ENCODE measurements around the gene FHOD3. TPM values are rescaled to one million over a fixed set of nuclear protein-coding genes. Genes with fewer than 3 reads are reported as not detected.

The FHOD3 gene
- total RNA-seq, 2 donors from 2014 or later, result not detected

- Mint-ChIP-seq H3K36me3 (no peaks in the 10 kb centered on the region), H3K27ac (no peak overlapping the region), H3K27me3 (peaks cover 11 to 12% of the 10 kb centered on the region in 2 donors), H3K4me3 (no peak overlapping the region), H3K4me1 (ENCODE audit: low read depth in 2 of 2) (no peaks in the 10 kb centered on the region), H3K9me3 (no peaks in the 10 kb centered on the region)
- DNase-seq (ENCODE audit: low spot score), result no peak
- no peak for ATAC-seq
Measured at GRCh38 chr18:36415171-36415570, 117.7 kb downstream of the FHOD3 start.

- Mint-ChIP-seq H3K4me1 (ENCODE audit: low read depth in 2 of 2) (no peaks in the 10 kb centered on the region), H3K36me3 (no peaks in the 10 kb centered on the region), H3K4me3 (no peak overlapping the region), H3K27ac (no peak overlapping the region), H3K9me3 (no peaks in the 10 kb centered on the region), H3K27me3 (peaks cover 11 to 12% of the 10 kb centered on the region in 2 donors)
- no peak for DNase-seq (ENCODE audit: low spot score)
- ATAC-seq, result no peak
Measured at GRCh38 chr18:36415625-36416024, 118.1 kb downstream of the FHOD3 start.

- Mint-ChIP-seq H3K27ac (no peak overlapping the region), H3K36me3 (no peaks in the 10 kb centered on the region), H3K9me3 (no peaks in the 10 kb centered on the region), H3K4me3 (no peak overlapping the region), H3K27me3 (peaks cover 16 to 17% of the 10 kb centered on the region in 2 donors), H3K4me1 (ENCODE audit: low read depth in 2 of 2) (no peaks in the 10 kb centered on the region)
- no peak for ATAC-seq
- DNase-seq (ENCODE audit: low spot score), result no peak
Measured at GRCh38 chr18:36419188-36419899, 121.8 kb downstream of the FHOD3 start.

- Mint-ChIP-seq H3K4me3 (no peak overlapping the region), H3K36me3 (no peaks in the 10 kb centered on the region), H3K4me1 (ENCODE audit: low read depth in 2 of 2) (no peaks in the 10 kb centered on the region), H3K27ac (no peak overlapping the region), H3K27me3 (peaks cover 17% of the 10 kb centered on the region in 2 donors), H3K9me3 (no peaks in the 10 kb centered on the region)
- DNase-seq (ENCODE audit: low spot score) (no peak), ATAC-seq (peak; percentile 50 to 62)
Measured at GRCh38 chr18:36419900-36420531, 122.5 kb downstream of the FHOD3 start.

- no peaks in the 10 kb centered on the region for H3K36me3 Mint-ChIP-seq
- DNase-seq (ENCODE audit: low spot score), result no peak
- H3K27ac Mint-ChIP-seq, result no peak overlapping the region
- H3K4me3 Mint-ChIP-seq, result no peak overlapping the region
- peaks cover 14 to 15% of the 10 kb centered on the region in 2 donors for H3K27me3 Mint-ChIP-seq
- H3K4me1 Mint-ChIP-seq (ENCODE audit: low read depth in 2 of 2), result no peaks in the 10 kb centered on the region
- H3K9me3 Mint-ChIP-seq, result no peaks in the 10 kb centered on the region
- ATAC-seq, result no peak
Measured at GRCh38 chr18:36420826-36421225, 123.3 kb downstream of the FHOD3 start.

- ATAC-seq (no peak), DNase-seq (ENCODE audit: low spot score) (no peak)
- H3K4me3 Mint-ChIP-seq, result no peak overlapping the region
- H3K9me3 Mint-ChIP-seq, result no peaks in the 10 kb centered on the region
- H3K27ac Mint-ChIP-seq, result no peak overlapping the region
- peaks cover 8 to 9% of the 10 kb centered on the region in 2 donors for H3K27me3 Mint-ChIP-seq
- no peaks in the 10 kb centered on the region for H3K36me3 Mint-ChIP-seq
- no peaks in the 10 kb centered on the region for H3K4me1 Mint-ChIP-seq (ENCODE audit: low read depth in 2 of 2)
Measured at GRCh38 chr18:36424741-36425142, 127.2 kb downstream of the FHOD3 start.

- DNase-seq (ENCODE audit: low spot score) (no peak), ATAC-seq (no peak)
- Mint-ChIP-seq H3K9me3 (no peaks in the 10 kb centered on the region), H3K4me1 (ENCODE audit: low read depth in 2 of 2) (no peaks in the 10 kb centered on the region), H3K36me3 (no peaks in the 10 kb centered on the region), H3K27ac (no peak overlapping the region), H3K4me3 (no peak overlapping the region), H3K27me3 (peaks cover 8 to 9% of the 10 kb centered on the region in 2 donors)
Measured at GRCh38 chr18:36427369-36427768, 129.9 kb downstream of the FHOD3 start.

- Mint-ChIP-seq H3K4me3 (no peak overlapping the region), H3K36me3 (no peaks in the 10 kb centered on the region), H3K4me1 (ENCODE audit: low read depth in 2 of 2) (no peaks in the 10 kb centered on the region), H3K9me3 (no peaks in the 10 kb centered on the region), H3K27me3 (peaks cover 8 to 9% of the 10 kb centered on the region in 2 donors), H3K27ac (no peak overlapping the region)
- no peak for DNase-seq (ENCODE audit: low spot score)
- no peak for ATAC-seq
Measured at GRCh38 chr18:36427831-36428230, 130.3 kb downstream of the FHOD3 start.

GRCh38 chr18:36428431-36429029, 131.0 kb downstream of the FHOD3 start:
- no peak for ATAC-seq
- no peaks in the 10 kb centered on the region for H3K4me1 Mint-ChIP-seq (ENCODE audit: low read depth in 2 of 2)
- peaks cover 8 to 9% of the 10 kb centered on the region in 2 donors for H3K27me3 Mint-ChIP-seq
- no peak overlapping the region for H3K4me3 Mint-ChIP-seq
- no peak overlapping the region for H3K27ac Mint-ChIP-seq
- no peak for DNase-seq (ENCODE audit: low spot score)
- no peaks in the 10 kb centered on the region for H3K9me3 Mint-ChIP-seq
- H3K36me3 Mint-ChIP-seq, result no peaks in the 10 kb centered on the region

- no peak for ATAC-seq
- Mint-ChIP-seq H3K27ac (no peak overlapping the region), H3K9me3 (no peaks in the 10 kb centered on the region), H3K27me3 (peaks cover 0 to 4% of the 10 kb centered on the region in 2 donors), H3K4me3 (no peak overlapping the region), H3K36me3 (no peaks in the 10 kb centered on the region), H3K4me1 (ENCODE audit: low read depth in 2 of 2) (no peaks in the 10 kb centered on the region)
- no peak for DNase-seq (ENCODE audit: low spot score)
Measured at GRCh38 chr18:36432880-36433555, 135.5 kb downstream of the FHOD3 start.

GRCh38 chr18:36436387-36436786, 138.9 kb downstream of the FHOD3 start:
- no peak overlapping the region for H3K4me3 Mint-ChIP-seq
- peaks cover 6 to 19% of the 10 kb centered on the region in 2 donors for H3K27me3 Mint-ChIP-seq
- H3K4me1 Mint-ChIP-seq (ENCODE audit: low read depth in 2 of 2), result no peaks in the 10 kb centered on the region
- H3K9me3 Mint-ChIP-seq, result no peaks in the 10 kb centered on the region
- DNase-seq (ENCODE audit: low spot score), result no peak
- ATAC-seq, result no peak
- no peak overlapping the region for H3K27ac Mint-ChIP-seq
- H3K36me3 Mint-ChIP-seq, result no peaks in the 10 kb centered on the region

- DNase-seq (ENCODE audit: low spot score) (no peak), ATAC-seq (no peak)
- Mint-ChIP-seq H3K9me3 (no peaks in the 10 kb centered on the region), H3K27ac (no peak overlapping the region), H3K27me3 (peaks cover 11 to 45% of the 10 kb centered on the region in 2 donors), H3K4me1 (ENCODE audit: low read depth in 2 of 2) (no peaks in the 10 kb centered on the region), H3K36me3 (no peaks in the 10 kb centered on the region), H3K4me3 (no peak overlapping the region)
Measured at GRCh38 chr18:36440614-36441013, 143.1 kb downstream of the FHOD3 start.

GRCh38 chr18:36441426-36442240, 144.1 kb downstream of the FHOD3 start:
- no peak for ATAC-seq
- H3K9me3 Mint-ChIP-seq, result no peaks in the 10 kb centered on the region
- H3K4me1 Mint-ChIP-seq (ENCODE audit: low read depth in 2 of 2), result no peaks in the 10 kb centered on the region
- H3K4me3 Mint-ChIP-seq, result no peak overlapping the region
- DNase-seq (ENCODE audit: low spot score), result no peak
- H3K27me3 Mint-ChIP-seq, result peaks cover 11 to 45% of the 10 kb centered on the region in 2 donors
- H3K27ac Mint-ChIP-seq, result no peak overlapping the region
- no peaks in the 10 kb centered on the region for H3K36me3 Mint-ChIP-seq

All from natural killer cell treated with Interleukin-12 subunit alpha and Interleukin-12 subunit beta and Interleukin-15 and Interleukin-18, amount 100 ng/mL, for 72 hours (primary cell).